Gastrocnemius medialis (tissue), 4 donors: ENCODE measurements around the gene SRD5A2. TPM values are rescaled to one million over a fixed set of nuclear protein-coding genes. Genes with fewer than 3 reads are reported as not detected.
"Not testable (repeated sequence)": the region's sequence is repeated elsewhere in the genome, so short reads cannot be mapped to it uniquely, and the experiment has no call there.

Experiments
- ATAC-seq, 2 donors: fragments of 150-250 bp; one replicate each; pipeline ENCODE4 v1.9.1; 2016
- DNase-seq, 2 donors: peaks; one replicate each; pipeline ENCODE4 v3.0.0-alpha.2; 2019
- H3K27ac ChIP-seq, 4 donors: fragments of 200-600 bp; sonication (generic); 1 replicate in 1 of 4; 2 replicates in 3 of 4; pipeline ENCODE4 v1.5.1; 2016 to 2018; ENCODE audit warnings: mild to moderate bottlenecking in 2 of 4, moderate library complexity in 1 of 4
- H3K27me3 ChIP-seq, 3 donors: fragments of 200-600 bp; sonication (generic) in 2 of 3; 1 replicate in 1 of 3; 2 replicates in 2 of 3; pipeline versions ENCODE4 v1.5.1 to v1.6.0; 2016 to 2019; ENCODE audit warnings: mild to moderate bottlenecking in 1 of 3, moderate library complexity in 1 of 3
- H3K36me3 ChIP-seq, 2 donors: fragments of 200-600 bp; sonication (generic) in 1 of 2; one replicate each; pipeline ENCODE4 v1.5.1; 2017 to 2018
- H3K4me1 ChIP-seq, 2 donors: fragments of 200-600 bp; sonication (generic) in 1 of 2; one replicate each; pipeline ENCODE4 v1.5.1; 2016 to 2017; ENCODE audit warnings: mild to moderate bottlenecking in 2 of 2
- H3K4me3 ChIP-seq, 4 donors: fragments of 200-600 bp; sonication (generic) in 3 of 4; 1 replicate in 1 of 4; 2 replicates in 3 of 4; pipeline ENCODE4 v1.5.1; 2016 to 2019; ENCODE audit warnings: mild to moderate bottlenecking in 2 of 4
- H3K9me3 ChIP-seq, 3 donors: fragments of 200-600 bp; sonication (generic) in 2 of 3; 1 replicate in 1 of 3; 2 replicates in 2 of 3; pipeline ENCODE4 v1.5.1; 2016 to 2019
- POLR2A ChIP-seq, 2 donors: fragments of 450-650 bp; IDR thresholded peaks; one replicate each; pipeline ENCODE4 v1.6.1; 2017; ENCODE audit warnings: antibody characterized with exemption in 2 of 2, mild to moderate bottlenecking in 2 of 2, moderate library complexity in 2 of 2
- in situ Hi-C, 4 donors: fragments of 200-750 bp; cut with MboI; loops; one replicate each; pipeline versions ENCODE4 v1.15.0 to v1.8.0; 2017; ENCODE audit warnings: low sequenced_read_pairs in 4 of 4
- intact Hi-C: fragments of 100-400 bp; cut with DNase I; formaldehyde crosslinking; loops from one replicate; pipeline ENCODE4 v1.15.1; 2023; ENCODE audit warnings: low total_unique reads
- total RNA-seq, 4 donors: library from RNA; depleted of rRNA; stranded (reverse); fragments of >200 nt; gene quantifications; one replicate each; pipeline versions ENCODE4 v1.1.0 to v1.2.3, GENCODE V29; 2016
- TF ChIP-seq, protein P1 (sequence below), 5 experiments: fragments of 450-650 bp in 3 of 5; fragments of 200-600 bp in 2 of 5; sonication (generic) in 2 of 5; IDR thresholded peaks in 4 of 5; conservative IDR thresholded peaks in 1 of 5; 1 replicate in 4 of 5; 2 replicates in 1 of 5; pipeline ENCODE4 v1.5.1; 2016 to 2019; ENCODE audit warnings: antibody characterized with exemption in 5 of 5, mild to moderate bottlenecking in 3 of 5, moderate library complexity in 3 of 5

Gene SRD5A2
- total RNA-seq, 4 donors from 2014 or later: 0.07 to 0.31 (median 0.07) TPM; not detected in 1

DNA sequence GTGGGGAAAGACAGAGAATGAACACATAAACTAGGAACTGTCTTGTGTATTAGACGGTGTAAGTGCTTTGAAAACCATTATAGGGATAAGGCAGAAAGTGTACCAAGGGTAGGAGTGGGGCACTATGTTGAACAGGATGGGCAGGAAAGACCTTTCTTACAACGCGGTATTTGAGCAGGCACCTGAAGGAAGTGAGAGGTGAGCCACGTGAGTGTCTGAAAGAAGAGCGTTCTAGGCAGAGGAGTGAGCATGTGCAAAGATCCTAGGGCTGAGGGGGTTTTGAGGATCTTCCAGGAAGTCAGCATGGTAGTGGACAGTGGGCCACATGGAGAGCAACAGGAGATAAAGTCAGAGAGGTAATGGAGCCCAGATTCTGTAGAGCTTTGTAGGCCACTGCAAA lies 65.2 kb downstream of the SRD5A2 start:
- intact Hi-C loops: no loop called here
- TF ChIP-seq, protein P1, sequence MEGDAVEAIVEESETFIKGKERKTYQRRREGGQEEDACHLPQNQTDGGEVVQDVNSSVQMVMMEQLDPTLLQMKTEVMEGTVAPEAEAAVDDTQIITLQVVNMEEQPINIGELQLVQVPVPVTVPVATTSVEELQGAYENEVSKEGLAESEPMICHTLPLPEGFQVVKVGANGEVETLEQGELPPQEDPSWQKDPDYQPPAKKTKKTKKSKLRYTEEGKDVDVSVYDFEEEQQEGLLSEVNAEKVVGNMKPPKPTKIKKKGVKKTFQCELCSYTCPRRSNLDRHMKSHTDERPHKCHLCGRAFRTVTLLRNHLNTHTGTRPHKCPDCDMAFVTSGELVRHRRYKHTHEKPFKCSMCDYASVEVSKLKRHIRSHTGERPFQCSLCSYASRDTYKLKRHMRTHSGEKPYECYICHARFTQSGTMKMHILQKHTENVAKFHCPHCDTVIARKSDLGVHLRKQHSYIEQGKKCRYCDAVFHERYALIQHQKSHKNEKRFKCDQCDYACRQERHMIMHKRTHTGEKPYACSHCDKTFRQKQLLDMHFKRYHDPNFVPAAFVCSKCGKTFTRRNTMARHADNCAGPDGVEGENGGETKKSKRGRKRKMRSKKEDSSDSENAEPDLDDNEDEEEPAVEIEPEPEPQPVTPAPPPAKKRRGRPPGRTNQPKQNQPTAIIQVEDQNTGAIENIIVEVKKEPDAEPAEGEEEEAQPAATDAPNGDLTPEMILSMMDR (IDR thresholded peaks at IDR 0.05 in 4 of 5, conservative IDR thresholded peaks at IDR 0.05 in 1 of 5): no peak
- TF ChIP-seq POLR2A (IDR thresholded peaks at IDR 0.05): no peak
- no peak for ATAC-seq

DNA sequence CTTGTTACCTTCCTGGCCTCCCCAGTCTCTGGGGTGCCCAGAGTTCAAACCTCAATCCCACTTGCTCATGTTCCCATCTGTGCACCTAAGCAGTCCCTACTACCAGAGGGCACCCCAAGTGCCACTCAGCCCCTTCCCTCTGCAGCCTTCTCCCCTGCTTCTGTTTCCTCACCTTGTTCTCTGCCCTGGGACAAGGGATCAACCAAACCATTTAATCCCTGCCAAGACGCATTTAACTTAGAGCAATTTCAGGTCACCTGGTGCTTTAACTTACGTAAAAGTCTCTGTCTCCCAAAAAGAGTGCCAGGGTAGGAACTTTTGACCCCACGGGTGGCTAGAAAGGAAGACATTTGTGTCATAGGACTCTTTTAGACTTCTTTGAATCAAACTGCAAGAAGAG lies 67.2 kb downstream of the SRD5A2 start:
- Histone ChIP-seq H3K36me3 (no peaks in the 10 kb centered on the region), H3K4me1 (no peaks in the 10 kb centered on the region), H3K9me3 (no peaks in the 10 kb centered on the region), H3K4me3 (no peak overlapping the region), H3K27me3 (no peaks in the 10 kb centered on the region), H3K27ac (no peak overlapping the region)
- in situ Hi-C loops (no loop called here), intact Hi-C loops (no loop called here)
- TF ChIP-seq, protein P1 (IDR thresholded peaks at IDR 0.05 in 4 of 5, conservative IDR thresholded peaks at IDR 0.05 in 1 of 5): no peak
- TF ChIP-seq POLR2A (IDR thresholded peaks at IDR 0.05): no peak
- DNase-seq (no peak), ATAC-seq (no peak)

More for the DNA sequence above, 65.2 kb downstream of the SRD5A2 start:
- H3K27me3 ChIP-seq: no peaks in the 10 kb centered on the region
- H3K27ac ChIP-seq: no peak overlapping the region
- in situ Hi-C loops: no loop called here
- H3K4me1 ChIP-seq: no peaks in the 10 kb centered on the region
- H3K4me3 ChIP-seq: no peak overlapping the region
- H3K9me3 ChIP-seq: no peaks in the 10 kb centered on the region
- no peaks in the 10 kb centered on the region for H3K36me3 ChIP-seq
- DNase-seq: no peak

- in situ Hi-C loops: no loop called here
- Histone ChIP-seq H3K27ac (no peak overlapping the region), H3K36me3 (no peaks in the 10 kb centered on the region), H3K27me3 (no peaks in the 10 kb centered on the region), H3K4me1 (no peaks in the 10 kb centered on the region), H3K9me3 (no peaks in the 10 kb centered on the region), H3K4me3 (no peak overlapping the region)
- TF ChIP-seq, protein P1 (IDR thresholded peaks at IDR 0.05 in 4 of 5, conservative IDR thresholded peaks at IDR 0.05 in 1 of 5): no peak
- no peak for TF ChIP-seq POLR2A (IDR thresholded peaks at IDR 0.05)
- DNase-seq (no peak), ATAC-seq (no peak)
- intact Hi-C loops: no loop called here
Observed at GRCh38 chr2:31511376-31511775, 69.4 kb downstream of the SRD5A2 start.

DNA sequence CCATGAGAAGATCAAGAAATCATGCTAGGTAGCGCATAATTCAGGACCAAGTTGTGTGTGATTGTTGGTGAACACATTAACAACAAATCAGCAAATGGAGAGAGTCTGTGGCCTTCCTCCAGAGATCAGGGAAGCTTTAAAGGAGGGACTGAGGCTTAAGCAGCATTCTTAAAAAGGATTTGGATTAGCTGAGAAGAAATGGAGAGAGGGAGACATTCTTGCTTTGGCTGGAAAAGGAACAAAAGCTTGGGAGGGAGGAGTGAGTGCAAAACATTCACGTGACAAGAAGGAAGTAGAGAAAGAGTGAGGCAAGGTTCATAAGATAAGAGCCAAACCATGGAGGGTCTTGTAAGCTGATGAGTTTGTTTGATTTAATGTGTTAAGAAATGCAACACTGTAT lies 75.6 kb downstream of the SRD5A2 start:
- H3K27ac ChIP-seq: no peak overlapping the region
- no peak overlapping the region for H3K4me3 ChIP-seq
- in situ Hi-C loops: no loop called here
- intact Hi-C loops: no loop called here
- H3K4me1 ChIP-seq: no peaks in the 10 kb centered on the region
- ATAC-seq (no peak), DNase-seq (no peak)
- H3K36me3 ChIP-seq: no peaks in the 10 kb centered on the region
- TF ChIP-seq, protein P1 (IDR thresholded peaks at IDR 0.05 in 4 of 5, conservative IDR thresholded peaks at IDR 0.05 in 1 of 5): no peak
- TF ChIP-seq POLR2A (IDR thresholded peaks at IDR 0.05): no peak
- no peaks in the 10 kb centered on the region for H3K9me3 ChIP-seq
- peaks cover 0 to 2% (median 0%) of the 10 kb centered on the region in 3 donors for H3K27me3 ChIP-seq

DNA sequence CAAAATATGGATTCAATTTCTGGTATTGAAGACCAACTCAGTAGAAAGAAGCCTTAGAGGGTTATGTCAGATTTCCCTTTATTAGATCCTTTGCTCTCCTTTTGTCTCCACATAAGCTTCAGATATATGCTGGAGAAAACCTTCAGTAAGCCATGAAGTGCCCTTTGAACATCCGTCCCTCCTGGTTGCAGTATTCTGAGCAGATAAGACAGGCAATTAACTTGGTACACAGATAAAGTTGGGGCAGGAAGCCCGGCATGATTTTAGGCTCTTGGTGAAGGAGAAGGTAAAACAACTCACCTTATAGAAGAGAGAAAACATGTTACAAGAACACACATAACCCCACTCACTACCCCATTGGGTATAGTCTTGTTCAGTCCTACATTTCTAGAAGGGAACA lies 76.4 kb downstream of the SRD5A2 start:
- Histone ChIP-seq H3K27ac (no peak overlapping the region), H3K4me3 (no peak overlapping the region), H3K27me3 (peaks cover 0 to 2% (median 0%) of the 10 kb centered on the region in 3 donors), H3K36me3 (no peaks in the 10 kb centered on the region), H3K4me1 (no peaks in the 10 kb centered on the region), H3K9me3 (no peaks in the 10 kb centered on the region)
- intact Hi-C loops (no loop called here), in situ Hi-C loops (no loop called here)
- ATAC-seq: no peak
- DNase-seq: no peak
- TF ChIP-seq, protein P1 (IDR thresholded peaks at IDR 0.05 in 4 of 5, conservative IDR thresholded peaks at IDR 0.05 in 1 of 5): no peak
- no peak for TF ChIP-seq POLR2A (IDR thresholded peaks at IDR 0.05)

DNA sequence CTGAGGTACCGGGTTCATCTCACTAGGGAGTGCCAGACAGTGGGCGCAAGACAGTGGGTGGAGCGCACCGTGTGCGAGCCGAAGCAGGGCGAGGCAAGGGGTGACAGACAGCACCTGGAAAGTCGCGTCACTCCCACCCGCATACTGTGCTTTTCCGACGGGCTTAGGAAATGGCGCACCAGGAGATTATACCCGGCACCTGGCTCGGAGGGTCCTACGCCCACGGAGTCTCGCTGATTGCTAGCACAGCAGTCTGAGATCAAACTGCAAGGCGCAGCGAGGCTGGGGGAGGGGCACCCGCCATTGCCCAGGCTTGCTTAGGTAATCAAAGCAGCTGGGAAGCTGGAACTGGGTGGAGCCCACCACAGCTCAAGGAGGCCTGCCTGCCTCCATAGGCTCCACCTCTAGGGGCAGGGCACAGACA lies 84.3 kb downstream of the SRD5A2 start:
- not testable (repeated sequence) for ATAC-seq

GRCh38 chr2:31489339-31489738 lies 91.4 kb downstream of the SRD5A2 start:
- intact Hi-C loops, H3K36me3 ChIP-seq, DNase-seq, ATAC-seq, H3K4me1 ChIP-seq, H3K27ac ChIP-seq, H3K27me3 ChIP-seq, H3K9me3 ChIP-seq, H3K4me3 ChIP-seq, in situ Hi-C loops: not testable (repeated sequence)

More for the DNA sequence above, 84.3 kb downstream of the SRD5A2 start:
- DNase-seq, H3K9me3 ChIP-seq, H3K27me3 ChIP-seq, H3K4me3 ChIP-seq, intact Hi-C loops, in situ Hi-C loops, H3K4me1 ChIP-seq, H3K27ac ChIP-seq, H3K36me3 ChIP-seq: not testable (repeated sequence)
